HG02973 (cell line): ENCODE data around the gene CRYZ.

Experiments used
- ATAC-seq: cut with Tn5 transposase; IDR thresholded peaks from one replicate; pipeline ENCODE4 v1.9.1; 2021; ENCODE audit warnings: moderate library complexity; ENCODE audit not compliant: unreplicated experiment

CRYZ gene

GRCh38 chr1:74731399-74732052, 1.3 kb downstream of the CRYZ start:
- ATAC-seq, result peak; percentile 18

DNA sequence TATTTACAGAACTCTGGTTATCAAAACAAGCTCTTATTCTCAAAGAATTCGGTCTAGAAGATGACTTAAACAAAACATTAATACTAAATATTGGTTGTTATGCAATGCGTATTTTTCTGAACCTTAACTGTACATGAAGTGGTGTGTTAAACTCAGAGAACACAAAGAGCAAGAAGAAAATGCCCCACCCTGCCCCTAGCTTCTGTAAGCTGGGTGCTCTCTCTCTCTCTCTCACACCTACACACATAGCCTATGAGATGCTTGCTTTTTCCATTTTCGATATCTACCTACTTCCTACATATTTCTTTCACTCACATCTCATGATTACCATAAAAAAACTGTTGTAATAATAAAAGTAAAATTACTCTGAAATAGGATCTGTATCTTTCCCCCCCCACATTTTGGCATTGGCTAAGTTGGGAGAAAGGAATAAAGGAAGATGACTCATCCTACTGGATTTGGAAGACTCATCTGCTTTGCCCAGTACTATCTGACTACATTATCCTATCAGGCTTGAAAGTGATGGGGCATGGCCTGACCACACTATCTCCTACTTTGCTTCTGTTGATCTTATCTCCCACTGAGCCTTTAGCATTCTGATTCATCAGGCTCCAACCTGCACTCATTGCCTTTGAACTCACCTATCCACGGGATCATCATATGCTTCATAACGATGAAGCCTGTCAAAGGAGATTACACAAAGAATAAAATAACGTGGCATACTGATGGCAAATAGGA, 2.9 kb downstream of the CRYZ start:
- ATAC-seq, result no peak

DNA sequence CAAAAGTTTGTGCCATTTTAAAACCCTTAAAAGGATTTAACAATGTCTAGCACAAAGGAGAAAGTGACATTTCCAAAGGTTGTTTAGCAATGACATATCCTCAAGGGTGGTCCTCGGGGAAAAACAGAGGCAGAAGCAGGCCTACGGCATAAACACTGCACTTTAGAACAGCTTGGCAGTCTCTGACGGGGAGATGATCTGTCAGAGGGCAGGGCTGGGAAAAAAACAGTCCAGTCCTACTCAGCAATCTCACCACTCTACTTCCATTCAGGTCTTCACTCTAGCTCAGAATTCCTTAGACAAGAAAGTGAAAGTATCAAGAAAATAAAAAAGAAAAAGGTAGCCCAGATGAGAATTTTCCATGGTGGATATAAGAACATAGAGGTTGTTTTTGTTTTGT, 4.1 kb downstream of the CRYZ start:
- no peak for ATAC-seq

DNA sequence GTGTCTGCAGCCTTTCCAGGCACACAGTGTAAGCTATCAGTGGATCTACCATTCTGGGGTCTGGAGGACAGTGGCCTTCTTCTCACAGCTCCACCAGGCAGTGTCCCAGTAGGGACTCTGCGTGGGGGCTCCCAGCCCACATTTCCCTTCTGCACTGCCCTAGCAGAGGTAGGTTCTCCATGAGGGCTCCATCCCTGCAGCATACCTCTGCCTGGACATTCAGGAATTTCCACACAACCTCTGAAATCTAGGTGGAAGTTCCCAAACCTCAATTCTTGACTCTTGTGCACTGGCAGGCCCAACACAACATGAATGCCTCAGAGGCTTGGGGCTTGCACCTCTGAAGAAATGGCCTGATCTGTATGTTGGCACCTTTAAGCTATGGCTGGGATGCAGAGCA, 6.8 kb downstream of the CRYZ start:
- no peak for ATAC-seq

GRCh38 chr1:74717626-74718025, 15.2 kb downstream of the CRYZ start:
- no peak for ATAC-seq

- no peak for ATAC-seq
These were observed 16.0 kb downstream of the CRYZ start for GRCh38 chr1:74716822-74717221.

DNA sequence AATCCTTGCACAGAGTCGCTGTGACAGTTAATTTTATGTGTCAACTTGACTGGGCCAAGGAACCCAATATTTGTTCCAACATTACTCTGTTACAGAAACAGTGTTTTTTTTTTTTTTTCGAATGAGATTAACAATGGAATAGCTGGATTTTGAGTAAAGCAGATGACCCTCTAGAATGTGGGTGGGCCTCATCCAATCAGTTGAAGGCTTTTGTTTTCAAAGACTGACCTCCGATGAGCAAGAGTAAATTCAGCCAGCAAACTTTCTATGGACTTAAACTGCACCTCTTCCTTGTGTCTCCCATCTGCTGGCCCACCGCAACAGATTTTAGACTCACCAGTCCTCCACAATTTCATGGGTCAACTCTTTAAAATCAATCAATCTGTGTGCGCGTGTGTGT, 17.0 kb downstream of the CRYZ start:
- ATAC-seq, result no peak

DNA sequence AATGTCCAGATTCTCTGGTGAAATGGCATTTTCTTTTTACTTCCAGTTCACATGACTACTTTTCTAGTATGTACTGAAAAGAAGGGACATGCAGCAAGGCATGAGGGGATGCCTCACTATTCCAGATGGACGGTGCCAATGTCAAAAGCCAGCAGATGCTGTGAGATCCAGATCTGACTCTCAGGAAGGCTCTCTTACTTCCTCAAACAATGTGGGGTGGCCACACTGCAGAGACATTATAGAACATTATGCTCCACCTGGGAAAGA, 17.7 kb downstream of the CRYZ start:
- no peak for ATAC-seq

DNA sequence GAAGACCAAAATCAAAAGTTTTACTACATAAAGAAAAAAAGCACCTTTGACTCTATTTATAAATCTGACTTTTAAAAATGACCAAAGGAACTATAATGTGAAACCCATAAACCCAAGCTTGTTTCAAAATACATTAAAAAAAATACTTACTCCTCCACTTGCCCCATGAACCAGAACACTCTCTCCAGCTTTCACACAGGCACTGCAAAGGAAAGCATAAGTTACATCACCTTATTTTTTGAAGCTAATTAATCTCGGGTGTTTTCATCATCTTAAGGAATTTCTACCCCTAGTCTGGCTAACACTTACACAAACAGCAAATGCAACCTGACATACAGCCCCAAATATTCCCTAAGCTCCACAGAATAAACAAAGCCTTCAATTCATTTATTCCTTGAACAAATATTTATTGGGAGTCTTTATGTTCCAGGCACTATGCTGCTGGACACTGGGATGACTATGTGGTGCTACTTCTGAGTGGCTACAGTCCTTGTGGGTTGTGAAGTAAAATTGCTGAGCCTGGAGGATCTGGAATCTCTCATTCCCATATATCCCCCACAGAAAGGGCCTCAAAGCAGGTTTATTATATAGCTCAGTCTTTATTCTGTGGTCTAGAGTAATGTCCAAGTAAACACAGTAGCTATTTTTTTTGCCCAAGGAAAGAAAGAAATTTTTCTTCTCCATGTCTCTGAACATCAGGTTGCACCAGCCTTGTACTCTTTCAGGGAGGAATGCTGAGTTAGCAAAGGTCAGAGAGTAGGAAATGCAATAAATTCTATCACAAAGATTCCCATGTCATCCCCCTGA, 18.2 kb downstream of the CRYZ start:
- ATAC-seq, result peak; percentile 69

GRCh38 chr1:74713849-74714248, 19.0 kb downstream of the CRYZ start:
- ATAC-seq, result no peak

GRCh38 chr1:74712881-74713280, 20.0 kb downstream of the CRYZ start:
- ATAC-seq, result no peak

DNA sequence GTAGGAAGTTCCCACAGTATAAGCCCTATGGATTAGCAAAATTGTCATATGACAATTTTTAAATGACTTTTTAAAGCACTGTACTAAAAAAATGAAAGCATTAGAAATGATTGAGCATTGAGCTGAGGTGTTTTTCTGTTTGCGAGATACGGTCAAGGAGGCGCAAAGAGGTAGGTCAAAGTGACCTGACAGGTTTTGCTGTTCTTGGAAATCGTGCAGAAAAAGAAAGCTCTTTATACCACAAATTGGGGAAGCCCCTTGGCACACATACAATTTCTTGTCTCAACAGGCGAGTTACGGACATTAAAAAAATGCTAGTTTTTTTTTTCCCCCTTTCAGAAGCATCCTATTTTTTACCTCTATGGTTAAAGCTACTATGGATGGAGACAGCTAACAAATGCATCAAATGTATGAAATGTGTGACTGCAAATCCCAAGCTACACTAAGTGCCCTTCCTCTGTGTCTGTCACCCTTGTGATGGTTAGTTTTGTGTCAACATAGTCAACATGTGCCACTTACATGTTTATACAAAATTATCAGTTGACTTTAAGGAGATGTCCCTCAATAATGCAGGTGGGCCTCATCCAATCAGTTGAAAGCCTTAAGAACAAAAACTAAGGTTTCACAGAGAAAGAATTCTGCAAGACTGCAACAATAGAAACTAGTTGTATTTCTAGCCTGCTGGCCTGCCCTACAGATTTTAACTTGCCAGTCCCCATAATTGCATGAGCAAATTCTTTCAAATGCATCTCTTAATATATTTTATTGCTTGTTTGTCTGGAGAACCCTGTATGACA, 29.3 kb downstream of the CRYZ start:
- no peak for ATAC-seq

DNA sequence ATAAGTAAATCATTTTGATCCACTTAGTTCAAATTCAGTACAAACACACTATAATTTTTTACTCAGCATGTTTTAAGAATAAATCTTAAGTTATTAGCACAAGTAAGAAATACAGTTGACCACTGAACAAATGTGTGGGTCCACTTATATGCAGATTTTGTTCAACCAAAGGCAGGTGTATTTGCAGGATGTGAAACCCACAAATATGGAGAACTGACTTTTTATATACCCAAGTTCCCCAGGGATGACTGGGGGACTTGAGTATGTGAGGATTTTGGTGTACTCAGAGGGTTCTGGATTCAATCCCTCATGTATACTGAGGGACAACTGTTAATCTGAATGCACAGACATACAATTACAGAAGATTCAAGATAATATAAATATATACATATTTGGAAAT, 33.5 kb downstream of the CRYZ start:
- ATAC-seq, result peak; percentile 47

DNA sequence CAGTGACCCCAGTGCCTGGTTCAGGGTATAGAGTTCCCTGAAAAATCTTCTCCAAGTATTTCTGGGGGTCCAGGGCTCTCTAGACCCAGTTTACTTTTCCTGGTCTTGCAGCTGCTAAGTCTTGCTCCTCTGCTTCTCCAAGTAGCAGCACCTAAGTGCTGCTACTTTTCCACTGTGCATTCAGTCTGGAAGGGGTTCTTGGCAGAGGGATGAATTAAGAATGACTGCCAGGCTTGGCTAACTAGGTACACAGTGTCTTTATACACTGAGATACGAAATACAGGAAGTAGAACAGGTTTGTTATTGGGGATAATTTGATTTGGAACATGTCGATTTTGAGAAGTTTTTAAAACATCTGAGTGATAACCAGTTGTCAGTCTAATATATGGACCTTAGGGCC, 35.0 kb downstream of the CRYZ start:
- no peak for ATAC-seq

DNA sequence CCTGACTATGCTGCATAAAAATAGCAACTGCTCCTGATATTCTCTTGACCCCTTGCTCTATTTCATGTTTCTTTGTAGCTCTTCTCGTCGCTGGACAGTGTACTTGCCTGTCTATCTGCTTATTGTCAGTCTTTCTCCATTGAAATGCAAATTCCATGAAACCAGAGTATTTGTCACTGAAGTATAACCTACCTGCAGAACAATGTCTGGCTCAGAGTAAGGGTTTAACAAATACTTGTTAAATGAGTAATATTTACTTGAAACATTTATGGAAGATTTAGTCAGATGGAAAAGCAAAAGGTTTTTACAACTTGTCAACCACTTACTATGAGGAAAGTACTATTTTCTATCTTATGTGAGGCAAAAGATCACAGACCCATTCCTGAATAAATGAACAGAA, 39.4 kb downstream of the CRYZ start:
- ATAC-seq, result no peak

DNA sequence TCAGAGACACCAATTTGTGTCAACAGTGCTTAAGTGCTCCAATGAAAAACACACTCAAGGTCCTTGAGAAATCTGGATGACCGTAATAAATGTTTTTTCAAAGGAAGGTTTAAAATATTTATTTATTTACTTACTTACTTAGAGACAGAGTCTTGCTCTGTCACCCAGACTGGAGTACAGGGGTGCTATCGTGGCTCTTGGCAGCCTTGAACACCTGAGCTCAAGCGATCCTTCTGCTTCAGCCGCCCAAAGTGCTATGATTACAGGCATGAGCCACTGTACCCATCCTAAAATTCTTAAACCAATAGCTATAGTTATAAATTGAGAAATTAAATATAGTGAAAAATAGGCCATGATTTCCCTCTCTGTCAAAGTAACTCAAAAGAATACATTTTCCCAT, 41.9 kb downstream of the CRYZ start:
- no peak for ATAC-seq

GRCh38 chr1:74690364-74690696, 42.5 kb downstream of the CRYZ start:
- ATAC-seq, result no peak

- peak; percentile 71 for ATAC-seq
These were observed 43.1 kb downstream of the CRYZ start for GRCh38 chr1:74689621-74690363.

DNA sequence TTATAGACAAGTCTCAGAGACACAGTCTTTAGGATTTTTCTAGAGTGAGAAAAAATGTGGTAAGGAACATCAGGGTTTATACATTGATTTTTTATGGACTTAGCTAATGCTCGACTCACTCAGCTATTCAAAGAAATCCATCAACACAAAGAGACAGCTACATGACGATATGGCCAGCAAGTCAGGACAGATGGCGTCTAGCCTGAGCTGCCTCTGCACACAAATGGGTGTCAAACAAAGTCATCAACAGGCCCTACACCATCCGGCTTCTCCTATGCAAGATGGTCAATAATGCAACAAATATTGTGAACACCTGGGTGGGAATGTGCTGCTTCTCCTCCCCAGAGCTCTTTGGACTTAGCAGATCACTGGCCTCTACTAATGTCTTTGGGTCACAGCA, 45.9 kb downstream of the CRYZ start:
- ATAC-seq, result no peak

GRCh38 chr1:74684301-74684700, 48.5 kb downstream of the CRYZ start:
- no peak for ATAC-seq

DNA sequence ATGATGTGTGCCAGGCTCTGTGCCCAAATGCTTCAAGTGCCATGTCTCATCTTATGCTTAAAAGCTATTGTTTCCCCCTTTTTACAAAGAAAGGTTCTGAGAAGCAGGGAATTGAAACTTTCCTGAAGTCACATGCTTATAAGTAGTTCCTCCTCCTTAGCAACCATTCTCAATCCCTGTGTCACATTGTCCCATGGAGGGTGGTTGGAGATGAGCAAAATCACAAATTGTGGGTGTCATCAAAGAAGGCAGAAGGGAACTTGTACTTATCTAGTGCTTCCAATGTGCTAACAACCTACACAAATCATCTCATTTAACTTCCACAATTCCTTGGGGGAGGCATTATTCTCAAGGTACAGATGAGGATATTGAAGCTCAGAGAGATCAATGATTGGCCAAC, 49.2 kb downstream of the CRYZ start:
- ATAC-seq, result no peak
